Uterus (tissue), 2 donors: ENCODE measurements around the gene GTF2H1.

Experiments used
- CTCF ChIP-seq, 4 experiments: fragments of 200-600 bp in 2 of 4; fragments of 450-650 bp in 2 of 4; sonication (generic) in 2 of 4; IDR thresholded peaks; one replicate each; pipeline ENCODE4 v1.5.1; 2016 to 2019; ENCODE audit warnings: antibody characterized with exemption in 4 of 4, mild to moderate bottlenecking in 2 of 4, moderate library complexity in 1 of 4
- POLR2A ChIP-seq, 2 donors: fragments of 450-650 bp; IDR thresholded peaks; one replicate each; pipeline ENCODE4 v1.6.1; 2016; ENCODE audit warnings: antibody characterized with exemption in 2 of 2, mild to moderate bottlenecking in 1 of 2, moderate library complexity in 1 of 2

- no peak for TF ChIP-seq POLR2A (IDR thresholded peaks at IDR 0.05)
- no peak for TF ChIP-seq CTCF (IDR thresholded peaks at IDR 0.05)
Measured at GRCh38 chr11:18320617-18321016, 1.8 kb upstream of the GTF2H1 start.
